Stimulated activated CD4-positive, alpha-beta T cell treated with anti-CD3 and anti-CD28 coated beads, TNF-alpha, amount 100 ng/mL, for 1 hour (primary cell): ENCODE results near the gene CLCN1.

Source experiments
- DNase-seq, 3 donors: peaks; one replicate each; pipeline ENCODE4 v3.0.0-alpha.2; 2020; ENCODE audit warnings: low read depth in 3 of 3, low spot score in 1 of 3

CLCN1 gene

GRCh38 chr7:143331179-143331801 is 15.4 kb downstream of the CLCN1 start:
- DNase-seq = no peak

DNA sequence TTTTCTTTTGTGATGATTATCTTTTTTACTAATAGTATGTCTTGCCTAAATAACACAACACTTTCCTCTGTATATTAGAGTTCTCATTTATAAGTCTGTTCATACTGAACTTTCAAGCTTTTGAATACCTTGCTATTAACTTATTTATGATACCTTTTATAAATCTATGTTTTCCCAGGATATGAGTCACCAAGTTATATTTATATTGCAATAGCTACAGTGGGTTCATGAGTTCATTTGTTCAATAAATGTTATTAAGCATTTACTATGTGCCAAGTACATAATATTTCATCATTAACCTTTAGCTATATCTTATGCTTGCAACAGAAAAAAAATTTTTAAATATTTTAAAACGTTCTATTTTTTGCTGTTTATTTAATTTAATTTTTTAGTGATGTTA is 18.3 kb downstream of the CLCN1 start:
- DNase-seq = no peak

- DNase-seq = no peak
These were observed 21.3 kb downstream of the CLCN1 start for GRCh38 chr7:143337216-143337615.

DNA sequence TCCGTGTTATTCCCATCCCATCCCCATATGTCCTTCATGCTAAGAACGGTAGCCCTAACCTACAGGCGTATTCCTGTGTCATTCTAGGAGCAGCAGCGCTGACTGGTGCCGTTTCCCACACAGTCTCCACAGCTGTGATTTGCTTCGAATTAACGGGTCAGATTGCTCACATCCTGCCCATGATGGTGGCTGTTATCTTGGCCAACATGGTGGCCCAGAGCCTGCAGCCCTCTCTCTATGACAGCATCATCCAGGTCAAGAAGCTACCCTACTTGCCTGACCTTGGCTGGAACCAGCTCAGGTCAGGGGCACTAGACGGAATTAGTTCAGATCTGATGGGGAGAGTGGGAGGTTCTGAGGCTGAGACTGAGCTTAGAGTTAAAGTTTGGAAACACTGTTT is 25.9 kb downstream of the CLCN1 start:
- no peak for DNase-seq

GRCh38 chr7:143343596-143343995 is 27.7 kb downstream of the CLCN1 start:
- no peak for DNase-seq

DNA sequence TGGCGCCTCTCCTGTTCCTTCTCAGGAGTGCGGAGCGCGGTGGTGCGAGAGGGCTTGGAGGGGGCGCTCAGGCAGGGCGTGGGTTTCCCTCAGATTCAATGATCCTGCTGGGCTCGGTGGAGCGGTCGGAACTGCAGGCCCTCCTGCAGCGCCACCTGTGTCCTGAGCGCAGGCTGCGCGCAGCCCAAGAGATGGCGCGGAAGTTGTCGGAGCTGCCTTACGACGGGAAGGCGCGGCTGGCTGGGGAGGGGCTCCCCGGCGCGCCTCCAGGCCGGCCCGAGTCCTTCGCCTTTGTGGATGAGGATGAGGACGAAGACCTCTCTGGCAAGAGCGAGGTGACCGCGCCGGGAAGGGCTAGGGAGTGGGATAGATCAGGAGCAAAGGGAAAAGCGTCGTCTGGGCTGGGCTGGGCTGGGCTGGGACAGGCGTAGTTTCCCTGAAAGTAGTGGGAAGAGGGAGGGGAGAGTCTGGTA is 29.6 kb downstream of the CLCN1 start:
- peak; percentile 29 to 49 (median 34) for DNase-seq

- no peak for DNase-seq
These were observed 30.1 kb downstream of the CLCN1 start for GRCh38 chr7:143346018-143346417.

GRCh38 chr7:143347950-143348349 is 32.0 kb downstream of the CLCN1 start:
- no peak for DNase-seq

DNA sequence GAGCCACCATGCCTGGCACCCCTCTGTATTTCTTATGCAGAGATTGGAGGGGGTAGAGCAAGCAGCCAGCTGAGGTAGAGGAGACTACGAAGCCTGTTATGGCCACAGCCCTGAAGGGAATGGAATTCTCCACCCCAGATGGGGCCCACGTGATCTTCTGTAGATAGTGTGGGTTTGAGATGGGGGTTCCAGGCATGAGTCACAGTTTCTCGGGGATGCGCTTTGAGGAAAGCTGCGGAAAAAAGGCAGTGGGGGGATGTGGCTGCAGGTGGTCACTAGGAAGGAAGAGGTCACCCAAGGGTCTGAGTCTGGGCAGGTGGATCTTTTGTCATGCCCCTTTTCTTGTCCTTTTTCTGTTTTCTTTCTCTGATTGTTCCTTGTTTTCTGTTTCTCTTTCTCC is 35.1 kb downstream of the CLCN1 start:
- no peak for DNase-seq

- DNase-seq = no peak
These were observed 35.7 kb downstream of the CLCN1 start for GRCh38 chr7:143351574-143351973.

- DNase-seq = no peak
These were observed 36.7 kb downstream of the CLCN1 start for GRCh38 chr7:143352531-143353002.

GRCh38 chr7:143354376-143354775 is 38.5 kb downstream of the CLCN1 start:
- no peak for DNase-seq

GRCh38 chr7:143354965-143355364 is 39.1 kb downstream of the CLCN1 start:
- DNase-seq = no peak

DNA sequence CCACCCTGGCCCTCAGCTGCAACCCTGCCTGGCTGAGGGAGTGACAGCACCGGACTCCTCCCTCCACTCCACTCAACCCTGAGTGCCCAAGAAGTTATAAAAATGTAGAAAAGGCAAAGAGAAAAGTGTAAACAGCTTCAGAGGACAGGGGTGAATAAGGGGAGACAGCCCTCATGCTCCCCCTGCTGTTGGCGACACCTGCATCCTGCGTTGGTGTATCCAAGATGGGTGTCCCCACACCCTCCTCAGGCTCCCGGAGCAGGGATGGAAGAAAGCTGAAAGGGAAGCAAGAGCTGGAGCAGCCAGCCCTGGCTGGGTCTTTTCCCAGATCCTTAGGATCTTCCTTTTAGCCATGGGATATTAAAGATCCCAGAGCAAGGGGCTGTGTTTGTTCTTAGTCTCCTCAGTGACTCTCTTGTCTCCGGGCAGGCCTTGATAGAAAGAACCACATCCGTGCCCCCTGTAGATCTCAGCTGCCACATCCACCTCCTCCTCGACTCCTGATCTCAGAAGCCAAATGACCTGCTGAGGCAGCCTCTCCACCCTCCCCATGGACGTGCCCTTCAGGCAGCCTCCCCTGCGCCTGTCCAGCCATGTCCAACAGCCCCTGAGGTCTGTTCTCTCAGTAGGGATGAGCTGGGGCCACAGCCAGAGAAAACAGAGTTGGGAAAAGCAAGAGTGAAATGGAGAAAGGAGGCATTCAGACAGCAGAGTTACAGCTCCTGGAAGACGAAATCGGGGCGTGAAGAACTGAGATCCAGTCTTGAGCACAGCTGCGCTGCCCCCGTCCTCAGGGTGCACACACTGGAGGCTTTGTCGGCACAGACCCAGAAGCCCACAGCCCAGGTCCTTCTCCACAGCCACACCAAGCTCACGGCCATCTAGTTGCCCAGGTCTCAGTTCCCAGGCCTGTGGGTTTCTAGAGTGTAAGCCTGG is 39.8 kb downstream of the CLCN1 start:
- no peak for DNase-seq

GRCh38 chr7:143356414-143357050 is 40.6 kb downstream of the CLCN1 start:
- no peak for DNase-seq

GRCh38 chr7:143358626-143359025 is 42.7 kb downstream of the CLCN1 start:
- DNase-seq = no peak

GRCh38 chr7:143359771-143360353 is 44.0 kb downstream of the CLCN1 start:
- no peak for DNase-seq

GRCh38 chr7:143360788-143361551 is 45.1 kb downstream of the CLCN1 start:
- no peak for DNase-seq

- DNase-seq = no peak
These were observed 45.7 kb downstream of the CLCN1 start for GRCh38 chr7:143361552-143362130.
